GM12878 (cell line): ENCODE data around the gene CCDC28B. TPM values are rescaled to one million over a fixed set of nuclear protein-coding genes. Genes with fewer than 3 reads are reported as not detected.
A peak's percentile ranks its signal among the peaks of the same experiment; 100 is the strongest.

Source experiments
- ATAC-seq: fragments of 200-7000 bp; cut with Tn5 transposase; 3 replicates; pipeline ENCODE4 v1.9.1; 2020; ENCODE audit warnings: mild to moderate bottlenecking, moderate library complexity
- BruUV-seq: library from RNA; stranded (reverse); fragments of 400-500 nt; replicated peaks from 2 replicates; lab custom pipeline; 2021; lab: Mats Ljungman, UMichigan
- CTCF ChIA-PET: fragments of 300-600 bp; sonication (Branson Sonifier 250); formaldehyde crosslinking; extraction: SDS; loops from one replicate; lab custom pipeline; 2021; ENCODE audit warnings: inconsistent platforms; lab: Yijun Ruan, JAX
- POLR2A ChIA-PET: fragments of 350-600 bp; formaldehyde crosslinking; extraction: SDS; loops from one replicate; lab custom pipeline; 2021; ENCODE audit warnings: inconsistent platforms; lab: Charles Lee
- RAD21 ChIA-PET: fragments of 300-600 bp; sonication (Branson Sonifier 250); formaldehyde crosslinking; loops from one replicate; lab custom pipeline; 2023; ENCODE audit warnings: antibody characterized with exemption; ENCODE audit not compliant: unreplicated experiment; lab: Charles Lee
- SMC1A ChIA-PET: fragments of 300-600 bp; sonication (Branson Sonifier 250); formaldehyde crosslinking; loops from one replicate; lab custom pipeline; 2023; ENCODE audit not compliant: unreplicated experiment, uncharacterized antibody; lab: Charles Lee
- DNase-seq: peaks from one replicate; pipeline ENCODE4 v3.0.0-alpha.2; 2011; ENCODE audit warnings: low read depth, low spot score
- FAIRE-seq: peaks from 3 replicates; lab custom pipeline; 2011; peaks lifted over from hg19 to GRCh38; lab: Jason Lieb, UNC
- H2AFZ ChIP-seq: 2 replicates; pipeline ENCODE4 v1.6.0; 2011; ENCODE audit warnings: low read depth, low read length, control low read depth; ENCODE audit not compliant: control insufficient read depth
- H3K27ac ChIP-seq: 2 replicates; pipeline ENCODE4 v1.5.1; 2011; ENCODE audit warnings: control low read depth; ENCODE audit not compliant: control insufficient read depth, insufficient read depth
- H3K27me3 ChIP-seq, 2 experiments: replicated peaks in 1 of 2; 2 replicates each; pipeline versions ENCODE4 v1.6.0 to v1.6.1; 2011; ENCODE audit warnings: low read length in 1 of 2; ENCODE audit not compliant: control insufficient read depth in 2 of 2, insufficient read depth in 2 of 2
- H3K36me3 ChIP-seq, 2 experiments: 2 replicates each; pipeline ENCODE4 v1.5.1; 2011; ENCODE audit warnings: low read length in 1 of 2; ENCODE audit not compliant: control insufficient read depth in 2 of 2, insufficient read depth in 2 of 2
- H3K4me1 ChIP-seq: 2 replicates; pipeline ENCODE4 v1.6.1; 2011; ENCODE audit warnings: mild to moderate bottlenecking, low read length, moderate library complexity, mixed read lengths; ENCODE audit not compliant: control insufficient read depth, insufficient read depth
- H3K4me2 ChIP-seq: 2 replicates; pipeline ENCODE4 v1.6.0; 2011; ENCODE audit warnings: control low read depth; ENCODE audit not compliant: control insufficient read depth, insufficient read depth
- H3K4me3 ChIP-seq: fragments of 200-600 bp; sonication (generic); 2 replicates; pipeline ENCODE4 v1.5.1; 2016
- H3K79me2 ChIP-seq: 2 replicates; pipeline ENCODE4 v1.6.0; 2011; ENCODE audit warnings: low read length; ENCODE audit not compliant: control insufficient read depth, insufficient read depth
- H3K9ac ChIP-seq: 2 replicates; pipeline ENCODE4 v1.8.0; 2011; ENCODE audit warnings: low read length, control low read depth, mixed read lengths; ENCODE audit not compliant: control insufficient read depth, insufficient read depth
- H3K9me3 ChIP-seq: replicated peaks from 3 replicates; pipeline ENCODE4 v1.5.1; 2011; ENCODE audit warnings: mild to moderate bottlenecking, low read length; ENCODE audit not compliant: control insufficient read depth, insufficient read depth
- H4K20me1 ChIP-seq: 2 replicates; pipeline ENCODE4 v1.6.0; 2011; ENCODE audit not compliant: control insufficient read depth, insufficient read depth
- EED ChIP-seq: sonication (generic); IDR thresholded peaks from 2 replicates; pipeline ENCODE4 v1.6.1; 2016; ENCODE audit warnings: antibody characterized with exemption, low read depth
- FOS ChIP-seq: IDR thresholded peaks from 3 replicates; pipeline ENCODE4 v1.6.1; 2011; ENCODE audit warnings: borderline replicate concordance; ENCODE audit not compliant: insufficient read length; ENCODE audit errors: extremely low read depth
- HDAC6 ChIP-seq: fragments of 200-600 bp; sonication (generic); IDR thresholded peaks from one replicate; pipeline ENCODE4 v1.8.0; 2017; ENCODE audit warnings: antibody characterized with exemption; ENCODE audit not compliant: unreplicated experiment
- MTA3 ChIP-seq: IDR thresholded peaks from 2 replicates; pipeline ENCODE4 v1.6.1; 2012; ENCODE audit warnings: low read length, inconsistent platforms, borderline replicate concordance
- POLR2A ChIP-seq: IDR thresholded peaks from 2 replicates; pipeline ENCODE4 v1.6.1; 2011; ENCODE audit warnings: low read depth, mild to moderate bottlenecking, low read length
- SUZ12 ChIP-seq: fragments of 200-600 bp; sonication (generic); IDR thresholded peaks from one replicate; pipeline ENCODE4 v1.6.1; 2018; ENCODE audit warnings: antibody characterized with exemption, mild to moderate bottlenecking; ENCODE audit not compliant: unreplicated experiment
- TBL1XR1 ChIP-seq: IDR thresholded peaks from 2 replicates; pipeline ENCODE4 v1.6.1; 2012; ENCODE audit warnings: low read depth, low read length, improper control_type of control experiment
- ZSCAN29 ChIP-seq: fragments of 450-650 bp; IDR thresholded peaks from 2 replicates; pipeline ENCODE4 v1.6.1; 2017; ENCODE audit warnings: mild to moderate bottlenecking, moderate library complexity
- WGBS: methylation state at CpG from one replicate; pipeline ENCODE4 v1.1.6; 2016; ENCODE audit warnings: low lambda C conversion rate; ENCODE audit not compliant: insufficient replicate concordance, insufficient coverage; ENCODE audit errors: missing lambda C conversion rate; 5-methylcytosine and 5-hydroxymethylcytosine counted together
- in situ Hi-C: fragments of 300-500 bp; cut with MboI; formaldehyde crosslinking; loops from 9 replicates; pipeline ENCODE4 v1.14.3; 2018; ENCODE audit warnings: mixed read lengths
- intact Hi-C: fragments of 100-400 bp; cut with micrococcal nuclease; formaldehyde crosslinking; loops from one replicate; pipeline ENCODE4 v1.14.2; 2022; ENCODE audit not compliant: unreplicated experiment
- polyA plus RNA-seq, 11 experiments: library from polyadenylated mRNA; depleted of rRNA in 4 of 11; unstranded in 6 of 11; stranded (reverse) in 5 of 11; fragments of >200 nt; fragmentation: Nextera tagmentation in 4 of 11; fragmentation: Illumina TruSeq in 1 of 11; extraction: Ambion mirVana in 4 of 11; extraction: Trizol in 1 of 11; gene quantifications; 1 replicate in 1 of 11; 2 replicates in 10 of 11; pipeline versions ENCODE4 v1.2.1 to v1.2.3, GENCODE V29; 2011 to 2016; ENCODE audit warnings: inconsistent platforms in 2 of 11, missing spikeins in 2 of 11, low read depth in 1 of 11
- total RNA-seq, 4 experiments: library from RNA; depleted of rRNA in 3 of 4; stranded (reverse); fragments of >200 nt in 3 of 4; fragmentation: Illumina TruSeq in 1 of 4; extraction: Trizol in 1 of 4; gene quantifications; 2 replicates each; pipeline versions ENCODE4 v1.2.1 to v1.2.3, GENCODE V29; 2013 to 2021

CCDC28B gene
- total and polyA plus RNA-seq, 10 of the 15 experiments (the other 5 are each of a cell fraction or from before 2014, with no cell fraction given), result 10.5 to 135 (median 90.6) TPM

DNA sequence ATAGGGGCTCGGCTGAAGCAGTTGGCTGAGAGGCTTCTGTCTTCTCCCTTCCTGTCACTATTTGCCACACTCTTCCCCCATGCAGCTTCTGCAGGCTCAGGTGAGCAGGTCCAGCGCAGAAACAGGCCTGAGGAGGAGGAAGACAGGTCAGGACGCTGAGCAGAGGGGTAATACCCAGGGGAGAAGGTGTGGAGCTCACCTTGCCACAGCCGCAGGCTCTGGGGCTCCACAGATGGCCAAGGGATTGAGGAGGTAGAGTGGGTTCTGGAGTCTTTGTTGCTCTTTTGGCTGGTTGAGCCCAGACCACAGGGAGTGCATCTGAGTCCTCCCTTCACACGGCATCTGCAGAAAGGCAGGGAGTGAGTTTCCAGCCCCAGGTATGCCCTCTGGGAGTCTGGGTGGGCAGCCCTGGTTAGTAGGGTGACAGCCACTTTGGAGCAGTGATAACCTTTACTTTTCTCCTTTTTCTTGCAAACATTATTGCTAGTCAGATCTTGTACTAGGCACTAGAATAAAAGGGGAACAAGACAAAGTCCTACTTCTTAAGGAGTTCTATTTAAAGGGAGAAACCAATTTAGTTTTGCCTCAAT lies 31.5 kb downstream of the CCDC28B start:
- ChIA-PET POLR2A (no interaction called here), CTCF (interaction anchor here (0.8 to 2.8 kb wide), 4 partner anchors 11 to 101 kb away, joined by 3 to 9 read pairs (median 4); no protein-coding TSS in a partner anchor), SMC1A (interaction anchor here (0.8 kb wide), 1 partner anchor 13 kb away, joined by 3 read pairs; no protein-coding TSS in a partner anchor), RAD21 (no interaction called here)
- BruUV-seq, result no TSS peak
- FAIRE-seq (no peak), ATAC-seq (no peak; the same call in 2 of the 3 replicates), DNase-seq (no peak)
- Histone ChIP-seq H3K4me3 (no peak overlapping the region), H3K9ac (no peak overlapping the region), H3K27ac (no peak overlapping the region), H3K9me3 (no peaks in the 10 kb centered on the region), H4K20me1 (no peaks in the 10 kb centered on the region), H3K79me2 (no peaks in the 10 kb centered on the region), H3K36me3 (peaks cover 15 to 19% of the 10 kb centered on the region in 2 experiments; a peak in 3 of 4 replicates), H3K27me3 (no peaks in the 10 kb centered on the region), H3K4me2 (no peak overlapping the region), H2AFZ (no peak overlapping the region), H3K4me1 (no peaks in the 10 kb centered on the region)
- 72% methylated on average over 5 of the region's 5 CpGs for WGBS
- intact Hi-C loops (no loop called here), in situ Hi-C loops (no loop called here)
- TF ChIP-seq SUZ12 (no peak), HDAC6 (no peak), TBL1XR1 (no peak), POLR2A (peak; percentile 51)

DNA sequence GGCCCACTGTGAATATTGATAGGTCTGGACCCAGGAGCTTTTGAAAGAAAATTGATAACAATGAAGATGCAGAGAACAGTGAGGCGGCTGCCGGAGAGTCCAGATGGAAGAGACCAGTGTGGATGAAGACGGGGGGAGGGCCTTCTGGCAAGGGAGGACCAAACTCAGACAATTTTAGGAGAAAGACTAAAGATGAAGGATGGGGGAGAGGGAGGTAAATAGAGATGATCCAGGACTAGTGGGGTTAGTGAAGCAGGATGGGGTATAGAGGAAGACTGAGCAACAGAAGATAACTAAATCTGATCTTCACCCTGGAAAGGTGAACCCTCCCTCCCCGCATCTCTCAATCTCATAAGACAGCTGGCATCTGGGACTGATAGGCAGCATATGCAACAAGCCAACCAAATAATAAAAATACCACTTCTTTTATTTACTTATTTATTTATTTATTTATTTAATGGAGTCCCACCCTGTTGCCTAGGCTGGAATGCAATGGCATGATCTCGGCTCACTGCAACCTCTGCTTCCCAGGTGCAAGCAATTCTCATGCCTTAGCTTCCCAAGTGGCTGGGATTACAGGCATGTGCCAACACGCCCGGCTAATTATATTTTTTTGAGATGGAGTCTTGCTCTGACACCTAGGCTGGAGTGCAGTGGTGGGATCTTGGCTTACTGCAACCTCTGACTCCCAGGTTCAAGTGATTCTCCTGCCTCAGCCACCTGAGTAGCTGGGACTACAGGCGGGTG lies 32.3 kb downstream of the CCDC28B start:
- in situ Hi-C loops, result no loop called here
- no peak overlapping the region for H3K4me3 ChIP-seq
- H4K20me1 ChIP-seq, result no peaks in the 10 kb centered on the region
- SMC1A ChIA-PET, result interaction anchor here (0.8 kb wide), 1 partner anchor 14 kb away, joined by 3 read pairs; no protein-coding TSS in a partner anchor
- ATAC-seq (no peak), FAIRE-seq (no peak), DNase-seq (no peak)
- no peak overlapping the region for H3K9ac ChIP-seq
- CTCF ChIA-PET, result interaction anchor here (2.8 kb wide), 1 partner anchor 17 kb away, joined by 9 read pairs; no protein-coding TSS in a partner anchor
- WGBS, result 98% methylated on average over 8 of the region's 8 CpGs
- H3K4me1 ChIP-seq, result no peaks in the 10 kb centered on the region
- H3K79me2 ChIP-seq, result no peaks in the 10 kb centered on the region
- H2AFZ ChIP-seq, result no peak overlapping the region
- H3K36me3 ChIP-seq, result peaks cover 11 to 18% of the 10 kb centered on the region in 2 experiments; a peak in 3 of 4 replicates
- H3K27ac ChIP-seq, result no peak overlapping the region
- H3K4me2 ChIP-seq, result no peak overlapping the region
- TF ChIP-seq FOS (no peak), ZSCAN29 (no peak), MTA3 (no peak), EED (no peak), POLR2A (peak; percentile 7; the same call in 1 of the 2 replicates)
- intact Hi-C loops, result no loop called here
- BruUV-seq, result no TSS peak
- RAD21 ChIA-PET, result no interaction called here
- H3K9me3 ChIP-seq, result no peaks in the 10 kb centered on the region
- POLR2A ChIA-PET, result interaction anchor here (0.5 kb wide), 1 partner anchor 22 kb away, joined by 5 read pairs; no protein-coding TSS in a partner anchor
- H3K27me3 ChIP-seq, result no peaks in the 10 kb centered on the region
